Bone marrow (tissue), 2 donors: ENCODE measurements around the gene BUD23.
"Not testable (repeated sequence)": the region's sequence is repeated elsewhere in the genome, so short reads cannot be mapped to it uniquely, and the experiment has no call there.

Source experiments
- DNase-seq, 2 donors: peaks; one replicate each; lab custom pipeline; 2025; lab: John Stamatoyannopoulos, UW

BUD23 gene

DNA sequence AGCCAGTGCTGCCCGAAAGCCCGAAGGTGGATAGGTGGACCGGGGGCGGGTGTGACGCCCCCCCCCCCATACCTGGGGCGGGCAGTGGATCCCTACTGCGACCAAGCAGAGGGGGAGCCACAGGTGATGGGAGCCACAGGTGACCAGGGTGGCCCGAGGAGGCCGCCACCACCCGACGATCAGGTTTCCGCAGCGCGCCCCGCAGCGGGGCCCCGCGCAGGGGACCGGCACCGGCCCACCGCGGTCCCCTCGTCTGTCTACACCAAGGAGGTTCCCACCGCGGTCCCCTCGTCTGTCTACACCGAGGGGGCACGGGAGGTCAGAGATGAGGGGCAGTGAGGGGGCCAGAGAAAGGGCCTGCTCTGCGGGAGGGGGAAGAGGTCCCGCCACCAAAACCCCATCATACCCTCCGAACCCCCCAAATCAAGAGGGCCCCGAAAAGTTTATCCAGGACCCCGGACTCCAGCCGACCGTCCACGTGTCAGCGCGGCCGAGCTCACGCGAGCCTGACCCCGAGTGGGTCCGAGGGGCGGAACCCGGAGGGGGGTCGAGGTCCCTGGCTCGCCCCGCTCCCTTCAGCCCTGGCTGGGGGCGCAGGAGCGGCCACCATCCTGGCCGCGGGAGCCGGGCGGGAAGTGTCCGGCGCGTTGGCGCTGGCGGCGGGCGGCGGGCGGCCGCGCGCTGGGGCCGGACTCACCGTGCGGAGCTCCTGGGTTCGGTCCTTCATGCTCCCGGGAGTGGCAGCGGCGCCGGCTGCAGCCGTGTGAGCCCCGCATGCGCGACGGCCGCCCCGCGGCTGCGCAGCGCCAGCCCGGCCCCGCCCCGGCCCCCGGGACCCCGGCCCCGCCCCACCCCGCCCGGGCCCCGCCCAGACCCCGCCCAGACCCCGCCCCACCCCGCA is 35.8 kb downstream of the BUD23 start, which contains the start of gene STX1A:
STX1A (minus strand) TSS at position 765 of the 901 bp plus-strand sequence; CDS start at position 727, 38 bp downstream.
- DNase-seq = peak in 1 of 2 donors; percentile 30

DNA sequence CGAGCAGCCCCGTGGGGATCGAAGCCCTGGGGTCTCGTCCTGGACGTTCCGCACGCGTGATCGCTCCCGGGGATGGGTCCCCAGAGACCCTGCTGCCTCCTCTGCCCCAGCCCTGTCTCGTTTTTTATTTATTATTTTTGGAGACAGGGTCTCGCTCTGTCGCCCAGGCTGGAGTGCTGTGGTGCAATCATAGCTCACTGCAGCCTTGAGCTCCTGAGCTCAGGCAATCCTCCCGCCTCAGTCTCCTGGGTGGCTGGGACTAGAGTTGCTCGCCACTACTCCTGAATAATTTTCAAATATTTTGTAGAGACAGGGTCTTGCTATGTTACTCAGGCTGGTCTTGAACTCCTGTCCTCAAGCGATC is 36.4 kb downstream of the BUD23 start:
- DNase-seq = no peak

DNA sequence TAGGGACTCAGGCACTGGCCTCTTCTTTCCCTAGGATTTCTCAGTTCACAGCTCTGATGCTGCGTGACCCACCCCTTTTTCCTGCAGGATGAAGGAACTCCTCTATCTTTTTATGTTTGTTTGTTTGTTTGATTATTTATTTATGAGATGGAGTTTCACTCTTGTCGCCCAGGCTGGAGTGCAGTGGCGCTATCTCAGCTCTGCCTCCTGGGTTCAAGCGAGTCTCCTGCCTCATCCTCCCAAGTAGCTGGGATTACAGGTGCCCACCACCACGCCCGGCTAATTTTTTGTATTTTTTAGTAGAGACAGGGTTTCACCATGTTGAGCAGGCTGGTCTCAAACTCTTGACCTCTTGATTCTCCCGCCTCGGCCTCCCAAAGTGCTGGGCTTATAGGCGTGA is 37.0 kb downstream of the BUD23 start:
- not testable (repeated sequence) for DNase-seq

DNA sequence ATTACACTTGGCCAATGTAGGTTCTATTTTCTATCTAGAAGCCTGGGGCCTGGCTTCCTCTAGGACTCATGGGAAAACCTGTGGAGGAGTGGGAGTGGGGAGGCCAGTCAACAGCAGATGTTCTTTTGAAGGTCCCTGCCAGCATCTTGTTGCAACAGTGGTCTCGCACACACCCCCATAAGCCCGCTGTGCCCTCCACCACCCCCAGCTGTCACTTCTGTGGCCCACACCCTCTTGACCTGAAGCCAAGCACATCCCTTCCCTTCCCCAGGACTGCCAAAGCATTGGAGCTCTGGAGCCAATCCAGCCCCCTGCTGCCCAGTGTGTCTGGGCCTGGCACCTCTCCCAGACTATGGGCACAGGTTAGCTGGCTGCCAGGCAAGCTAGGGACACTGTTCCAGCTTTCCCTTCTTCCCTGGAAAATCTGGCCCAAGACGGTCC is 38.0 kb downstream of the BUD23 start:
- no peak for DNase-seq

DNA sequence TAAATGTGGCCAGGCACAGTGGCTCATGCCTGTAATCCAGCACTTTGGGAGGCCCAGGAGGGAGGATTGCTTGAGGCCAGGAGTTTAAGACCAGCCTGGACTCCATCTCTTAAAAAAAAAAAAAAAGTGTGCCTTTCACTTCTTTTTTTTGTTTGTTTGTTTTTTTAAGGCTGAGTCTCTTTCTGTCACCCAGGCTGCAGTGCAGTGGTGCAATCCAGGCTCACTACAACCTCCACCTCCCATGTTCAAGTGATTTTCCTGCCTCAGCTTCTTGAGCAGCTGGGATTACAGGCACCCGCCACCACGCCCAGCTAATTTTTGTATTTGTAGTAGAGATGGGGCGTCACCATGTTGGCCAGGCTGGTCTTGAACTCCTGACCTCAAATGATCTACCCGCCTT is 38.8 kb downstream of the BUD23 start:
- DNase-seq = not testable (repeated sequence)

DNA sequence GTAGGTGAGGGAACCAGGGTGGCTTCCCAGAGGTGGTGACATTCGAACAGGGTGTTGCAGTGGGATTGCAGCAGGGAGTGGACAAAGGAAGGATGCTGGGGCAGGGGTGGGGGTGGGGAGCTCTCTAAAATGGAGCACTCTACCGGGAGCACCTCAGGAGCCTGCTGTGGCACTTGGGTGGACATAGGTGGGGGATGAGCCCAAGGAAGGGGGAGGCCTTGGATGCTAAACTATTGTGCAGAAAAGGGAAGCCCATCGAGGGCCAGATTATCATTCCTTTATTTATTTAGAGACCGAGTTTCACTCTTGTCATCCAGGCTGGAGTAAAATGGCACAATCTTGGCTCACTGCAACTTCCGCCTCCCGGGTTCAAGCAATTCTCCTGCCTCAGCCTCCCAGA is 39.4 kb downstream of the BUD23 start:
- DNase-seq = no peak

DNA sequence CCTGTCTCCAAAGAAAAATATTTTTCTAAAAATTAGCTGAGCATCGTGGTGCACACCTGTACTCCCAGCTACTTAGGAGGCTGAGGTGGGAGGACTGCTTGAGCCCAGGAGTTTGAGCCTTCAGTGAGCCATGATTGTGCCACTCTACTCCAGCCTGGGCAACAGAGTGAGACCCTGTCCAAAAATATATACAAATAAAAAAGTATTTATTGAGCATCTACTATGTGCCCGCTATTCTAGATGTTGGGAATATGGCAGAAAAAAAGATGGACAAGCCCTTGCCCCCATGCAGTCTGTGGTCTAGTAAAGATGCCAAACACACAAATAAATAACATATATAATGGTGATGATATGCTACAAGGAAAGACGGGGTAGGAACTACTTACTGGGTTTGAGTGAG is 40.4 kb downstream of the BUD23 start:
- DNase-seq = no peak

DNA sequence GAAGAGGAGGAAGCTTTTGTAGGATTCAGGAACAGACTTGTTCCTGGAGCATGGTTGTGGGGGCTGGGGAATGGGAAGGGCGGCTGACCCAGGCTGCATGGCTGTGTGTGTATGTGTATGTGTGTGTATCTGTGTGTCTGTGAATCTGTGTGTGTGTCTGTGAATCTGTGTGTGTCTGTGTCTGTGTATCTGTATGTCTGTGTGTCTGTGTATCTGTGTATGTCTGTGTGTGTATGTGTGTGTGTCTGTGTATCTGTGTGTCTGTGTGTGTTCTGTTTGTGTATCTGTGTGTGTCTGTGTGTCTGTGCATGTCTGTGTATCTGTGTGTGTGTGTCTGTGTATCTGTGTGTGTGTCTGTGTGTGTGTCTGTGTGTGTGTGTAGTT is 42.7 kb downstream of the BUD23 start:
- DNase-seq = no peak

DNA sequence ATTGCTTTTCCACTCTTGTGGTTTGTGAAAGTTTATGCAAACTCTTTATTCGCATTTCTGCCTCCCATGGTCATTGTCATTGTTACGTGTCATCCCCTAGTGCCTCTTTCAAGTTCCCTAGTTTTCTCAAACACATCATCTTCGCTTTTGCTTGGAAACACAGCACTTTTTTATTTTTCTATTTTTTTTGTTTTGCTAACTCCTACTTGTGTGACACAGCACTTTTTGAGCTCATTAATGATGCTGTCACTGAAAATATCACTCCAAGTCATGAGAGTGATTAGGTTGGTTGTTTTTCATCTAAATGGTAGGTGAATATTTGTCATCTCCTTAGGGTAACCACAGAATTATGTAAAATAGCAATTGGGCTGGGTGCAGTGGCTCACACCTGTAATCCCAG is 44.6 kb downstream of the BUD23 start:
- DNase-seq = no peak

DNA sequence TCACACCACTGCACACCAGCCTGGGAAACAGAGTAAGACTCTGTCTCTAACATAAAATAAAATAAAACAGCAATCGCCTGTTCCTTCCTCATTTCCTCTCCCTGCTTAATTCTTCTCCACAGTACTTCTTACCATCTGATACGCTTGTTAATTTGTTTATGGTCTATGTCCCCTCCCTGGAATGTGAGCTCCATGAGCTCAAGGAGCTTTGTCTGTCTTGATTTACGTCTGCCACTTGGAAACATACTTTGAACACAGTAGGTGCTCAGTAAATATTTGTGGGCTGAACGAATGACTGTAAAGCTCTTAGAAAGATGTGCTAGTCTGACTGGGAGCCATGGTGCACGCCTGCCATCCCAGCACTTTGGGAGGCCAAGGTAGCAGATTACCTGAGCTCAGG is 45.2 kb downstream of the BUD23 start:
- DNase-seq = no peak

DNA sequence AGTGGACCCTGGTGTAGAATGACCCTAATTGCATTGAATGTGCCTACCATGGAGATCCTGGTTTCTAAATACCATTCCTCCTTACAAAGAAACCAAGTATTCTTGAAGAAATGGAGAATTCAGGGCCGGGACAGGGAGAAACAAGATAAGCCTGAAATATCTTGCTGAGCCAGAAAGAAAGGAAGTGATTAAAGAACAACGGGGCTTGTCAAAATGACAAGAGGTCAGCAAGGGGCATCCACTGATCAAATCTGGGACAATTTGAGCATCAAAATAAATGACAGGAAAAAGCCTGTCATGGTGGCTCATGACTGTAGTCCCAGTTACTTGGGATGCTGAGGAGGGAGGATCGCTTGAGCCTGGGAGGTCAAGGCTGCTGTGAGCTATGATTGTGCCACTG is 47.1 kb downstream of the BUD23 start:
- no peak for DNase-seq

DNA sequence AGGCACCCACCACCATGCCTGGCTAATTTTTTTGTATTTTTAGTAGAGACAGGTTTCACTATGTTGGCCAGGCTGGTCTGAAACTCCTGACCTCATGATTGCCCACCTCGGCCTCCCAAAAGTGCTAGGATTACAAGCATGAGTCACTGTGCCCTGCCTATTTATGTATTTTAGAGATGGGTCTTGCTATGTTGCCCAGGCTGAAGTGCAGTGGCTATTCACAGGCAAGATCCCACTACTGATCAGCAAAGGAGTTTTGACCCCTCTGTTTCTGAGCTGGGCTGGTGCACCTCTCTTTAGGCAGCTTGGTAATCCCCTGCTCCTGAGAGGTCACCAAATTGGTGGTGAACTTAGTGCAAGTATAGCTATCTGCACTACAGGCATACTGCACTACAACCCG is 49.0 kb downstream of the BUD23 start:
- DNase-seq = no peak

DNA sequence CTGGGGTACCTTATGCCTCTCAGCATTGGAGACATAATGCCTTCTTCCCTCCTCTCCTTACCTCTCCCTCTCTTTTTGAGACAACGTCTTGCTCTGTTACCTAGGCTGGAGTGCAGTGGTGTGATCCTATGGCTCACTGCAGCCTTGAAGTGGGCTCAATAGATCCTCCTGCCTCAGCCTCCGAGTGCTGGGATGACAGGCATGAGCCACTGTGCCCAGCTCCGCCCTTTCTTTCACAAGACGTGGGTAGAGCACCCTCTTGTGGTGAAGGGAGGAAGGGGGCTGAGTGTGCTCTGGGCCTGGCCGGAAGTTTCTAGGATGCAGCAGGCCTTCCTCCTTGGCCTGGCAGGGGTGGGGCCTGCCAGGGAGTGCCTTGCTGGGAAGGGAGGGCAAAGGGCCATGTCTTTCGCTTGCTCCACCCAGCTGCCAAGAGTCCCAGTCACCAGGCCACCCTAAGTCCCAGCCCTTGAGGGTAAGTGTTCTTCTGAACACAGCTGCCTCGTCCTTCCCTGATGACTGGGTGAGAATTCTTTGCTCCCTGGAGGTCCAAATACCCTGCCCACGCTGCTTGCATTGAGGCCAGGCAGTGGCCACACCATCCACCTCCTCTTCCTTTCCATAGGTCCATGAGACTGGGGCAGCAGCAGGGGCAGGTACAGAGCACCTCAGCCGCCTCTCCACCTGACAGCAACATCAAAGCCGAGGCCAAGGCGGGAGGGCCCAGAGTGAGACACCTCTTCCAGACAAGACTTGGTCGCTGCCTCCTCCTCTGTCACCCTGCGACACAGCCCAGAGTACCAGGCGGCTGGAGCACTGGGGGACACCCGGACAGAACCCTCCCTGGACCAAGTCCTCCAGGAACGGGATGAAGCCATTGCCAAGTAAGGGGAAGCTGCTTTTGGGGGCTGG is 51.5 kb downstream of the BUD23 start:
- DNase-seq = peak; percentile 69 to 89

DNA sequence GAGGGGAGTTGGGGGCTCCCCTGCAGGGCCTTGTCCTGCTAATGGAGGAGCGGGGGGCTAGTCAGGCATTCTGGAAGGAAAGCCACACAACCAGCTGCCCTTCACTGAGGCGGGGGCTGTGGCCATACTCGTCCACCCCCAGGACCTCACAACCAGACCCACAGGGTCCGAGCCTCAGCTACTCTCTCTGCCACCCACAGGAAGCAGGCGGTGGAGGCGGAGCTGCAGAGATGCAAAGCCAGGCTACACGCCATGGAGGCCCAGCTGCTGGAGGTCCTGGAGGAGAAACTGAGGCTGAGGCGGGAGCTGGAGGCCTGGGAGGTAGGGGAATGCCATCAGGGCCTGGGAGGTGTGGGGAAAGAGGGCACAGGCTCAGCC is 52.1 kb downstream of the BUD23 start:
- DNase-seq = no peak

DNA sequence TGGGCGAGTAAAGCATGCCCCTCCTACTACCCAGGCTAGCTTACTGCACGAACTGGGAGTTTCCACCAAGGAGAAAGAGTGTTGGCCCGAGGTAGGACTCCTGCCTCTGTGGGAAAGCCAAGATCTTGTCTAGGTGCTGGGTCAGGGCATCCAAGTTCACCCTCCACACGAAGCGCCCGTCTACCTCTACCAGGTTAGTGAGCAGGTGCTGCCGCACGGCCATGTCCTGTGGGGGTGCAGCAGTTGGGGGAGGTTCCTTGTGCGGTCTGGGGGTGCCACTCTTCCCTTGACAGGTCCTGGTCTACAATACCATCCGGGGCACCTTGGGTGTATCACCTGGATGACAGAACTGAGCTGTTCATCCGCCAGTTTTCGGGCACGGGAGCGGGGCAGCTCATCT is 53.5 kb downstream of the BUD23 start:
- no peak for DNase-seq

DNA sequence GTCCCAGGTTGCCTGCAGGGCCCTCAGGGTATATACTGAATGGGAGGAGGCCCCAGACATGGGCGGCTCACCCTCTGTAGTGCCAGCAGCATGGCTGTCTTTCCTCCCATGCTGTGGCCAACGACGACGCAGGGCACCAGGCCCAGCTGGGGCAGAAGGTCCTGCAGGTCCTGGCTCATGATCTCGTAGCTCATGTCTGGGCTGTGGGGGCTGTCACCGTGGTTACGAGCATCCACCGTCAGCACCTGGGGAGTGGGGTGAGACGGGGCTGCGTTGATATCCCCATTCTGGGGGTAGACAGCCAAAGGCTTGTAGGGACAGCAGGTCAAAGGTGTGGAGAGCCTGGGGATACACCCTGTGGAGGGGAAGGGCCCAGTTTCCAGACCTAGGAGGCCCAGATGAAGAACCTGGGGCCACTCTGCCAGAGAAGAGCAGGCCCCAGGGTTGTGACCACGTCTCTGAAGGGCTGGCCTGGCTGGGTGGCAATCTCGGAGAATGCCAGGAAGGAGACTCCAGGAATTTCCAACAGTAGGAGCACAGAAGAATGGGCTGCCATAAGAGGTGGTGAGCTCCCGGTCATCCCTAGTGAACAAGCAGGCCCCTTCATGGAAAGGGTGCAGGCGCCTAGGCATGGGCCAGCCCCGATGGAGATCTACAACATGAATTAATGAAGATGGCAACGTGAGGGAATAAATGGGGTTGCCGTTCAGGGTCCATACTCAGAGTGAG is 54.3 kb downstream of the BUD23 start:
- no peak for DNase-seq

DNA sequence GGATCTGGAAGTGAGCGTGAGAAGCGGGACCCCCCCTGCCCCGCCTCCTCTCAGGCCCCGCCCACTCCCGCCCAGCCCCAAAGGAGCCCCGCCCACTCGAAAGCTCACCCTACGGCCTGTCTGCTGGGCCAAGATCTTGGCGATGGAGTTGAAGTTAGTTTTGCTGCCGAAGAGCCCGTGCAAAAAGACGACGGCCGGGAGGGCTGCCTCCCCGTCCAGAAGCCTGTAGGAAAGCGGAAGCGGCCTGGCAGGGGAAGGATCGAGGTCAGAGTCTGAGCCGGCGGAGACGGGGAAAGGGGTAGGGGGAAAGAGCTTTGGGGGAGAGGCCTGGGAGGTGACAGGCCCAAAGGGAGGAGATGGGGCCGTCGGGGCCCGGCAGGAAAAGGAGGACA is 54.8 kb downstream of the BUD23 start:
- peak; percentile 15 to 40 for DNase-seq

DNA sequence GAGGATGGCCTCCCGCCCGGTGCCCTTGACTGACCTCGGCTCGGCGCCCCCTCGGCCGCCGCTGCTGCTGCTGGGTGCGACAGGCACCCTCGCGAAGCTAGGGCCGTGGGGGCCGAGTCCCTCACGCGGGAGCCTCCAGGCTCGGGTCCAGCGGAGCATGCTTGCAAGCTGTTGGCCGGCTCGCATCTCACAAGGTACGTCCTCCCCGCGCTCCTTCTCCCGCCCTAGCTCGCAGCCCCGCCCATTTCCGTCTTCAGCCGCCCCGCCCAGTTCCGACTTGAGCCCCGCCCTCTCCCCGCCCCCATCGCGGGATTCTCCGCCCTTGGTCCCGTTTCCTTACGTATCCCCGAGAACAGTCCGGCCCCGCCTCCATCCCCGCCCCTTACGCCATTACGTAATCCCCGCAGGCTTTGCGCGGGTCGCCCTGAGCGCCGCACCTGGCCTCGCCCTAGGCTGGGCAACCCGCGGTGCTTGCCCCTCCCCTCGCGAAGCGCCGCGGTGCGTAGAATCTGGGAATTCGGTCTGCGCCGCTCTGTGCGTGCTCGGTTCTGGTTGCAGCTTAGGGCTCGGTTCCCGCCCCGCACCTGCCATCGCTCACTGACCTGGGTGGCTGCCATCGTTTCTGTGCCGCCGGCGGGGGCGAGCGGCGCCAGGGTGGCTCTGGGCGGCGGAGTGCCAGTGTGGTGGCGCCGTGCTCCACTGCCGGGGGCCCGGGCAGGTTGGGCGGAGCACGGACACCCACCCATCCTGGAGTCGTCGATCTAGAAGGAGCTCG is 55.4 kb downstream of the BUD23 start, which contains the start of gene ABHD11:
ABHD11 (minus strand) TSS at position 191 of the 775 bp plus-strand sequence; CDS start at position 159, 32 bp downstream.
- DNase-seq = peak; percentile 84 to 95

DNA sequence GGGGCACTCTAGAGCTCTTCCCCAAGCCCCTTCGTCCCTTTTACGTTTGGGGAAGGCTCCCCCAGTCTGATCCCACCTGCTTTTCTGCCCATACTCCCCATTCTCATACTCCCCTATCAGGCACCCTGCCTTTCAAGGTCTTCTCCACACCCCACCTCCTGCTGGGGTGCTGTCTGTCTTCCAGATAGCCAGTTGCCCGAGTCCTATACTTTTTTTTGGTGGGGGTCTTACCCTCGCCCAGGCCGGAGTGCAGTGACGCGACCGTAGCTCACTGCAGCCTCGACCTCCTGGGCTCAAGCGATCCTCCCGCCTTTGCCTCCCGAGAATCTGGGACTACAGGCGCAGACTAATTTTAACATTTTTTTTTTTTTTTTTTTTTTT is 56.0 kb downstream of the BUD23 start:
- no peak for DNase-seq

DNA sequence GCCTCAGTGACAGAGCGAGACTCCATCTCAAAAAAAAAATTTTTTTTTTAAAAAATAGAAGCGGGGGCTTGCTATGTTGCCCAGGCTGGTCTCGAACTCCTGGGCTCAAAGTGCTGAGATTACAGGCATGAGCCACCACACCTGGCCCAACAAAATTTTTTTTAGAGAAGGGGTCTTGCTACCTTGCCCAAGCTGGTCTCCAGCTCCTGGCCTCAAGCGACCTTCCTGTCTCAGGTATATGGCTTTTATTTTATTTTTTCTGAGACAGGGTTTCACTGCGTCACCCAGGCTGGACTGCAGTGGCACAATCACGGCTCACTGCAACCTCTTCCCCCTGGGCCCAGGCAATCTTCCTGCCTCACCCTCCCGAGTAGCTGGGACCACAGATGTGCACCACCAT is 56.8 kb downstream of the BUD23 start:
- DNase-seq = no peak

DNA sequence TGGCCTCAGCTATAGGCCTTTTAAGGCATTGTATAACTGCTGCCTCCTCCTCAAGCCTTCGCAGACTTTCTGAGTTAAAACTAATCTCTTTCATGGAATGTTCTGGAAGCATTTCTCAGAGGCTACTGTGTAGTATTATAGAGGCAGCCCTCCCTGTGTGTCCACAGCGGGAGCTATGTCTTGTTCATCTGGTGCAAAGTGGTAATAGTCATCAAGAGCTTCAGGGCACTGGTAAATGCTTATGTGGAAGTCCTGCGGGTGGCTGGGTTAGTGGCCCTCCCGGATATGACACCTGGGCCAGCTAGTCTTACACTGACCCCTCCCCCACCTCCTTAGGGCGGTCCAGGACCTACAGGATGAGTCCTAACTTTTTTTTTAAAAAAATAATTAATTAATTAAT is 57.4 kb downstream of the BUD23 start:
- no peak for DNase-seq
